Glutamatergic neuron (in vitro differentiated cells): Measurements from ENCODE around the gene PRSS22. TPM values are rescaled to one million over a fixed set of nuclear protein-coding genes. Genes with fewer than 3 reads are reported as not detected.

ENCODE experiments used
- DNase-seq: peaks from one replicate; pipeline ENCODE4 v3.0.0; 2022
- H3K27ac Mint-ChIP-seq: one replicate; pipeline ENCODE4 v1.8.0; 2020; ENCODE audit warnings: mild to moderate bottlenecking, mixed read lengths, inconsistent platforms; ENCODE audit not compliant: unreplicated experiment
- H3K27me3 Mint-ChIP-seq: one replicate; pipeline ENCODE4 v1.8.0; 2020; ENCODE audit warnings: mild to moderate bottlenecking, moderate library complexity, mixed read lengths, inconsistent platforms; ENCODE audit not compliant: unreplicated experiment
- H3K36me3 Mint-ChIP-seq: one replicate; pipeline ENCODE4 v1.8.0; 2020; ENCODE audit warnings: mild to moderate bottlenecking, mixed read lengths, inconsistent platforms; ENCODE audit not compliant: unreplicated experiment
- H3K4me1 Mint-ChIP-seq: one replicate; pipeline ENCODE4 v1.8.0; 2020; ENCODE audit warnings: mild to moderate bottlenecking, low read depth, mixed read lengths, inconsistent platforms; ENCODE audit not compliant: unreplicated experiment
- H3K4me3 Mint-ChIP-seq: one replicate; pipeline ENCODE4 v1.8.0; 2020; ENCODE audit warnings: mild to moderate bottlenecking, mixed read lengths, inconsistent platforms; ENCODE audit not compliant: unreplicated experiment
- H3K9me3 Mint-ChIP-seq: one replicate; pipeline ENCODE4 v1.8.0; 2020; ENCODE audit warnings: mild to moderate bottlenecking, moderate library complexity, mixed read lengths, inconsistent platforms; ENCODE audit not compliant: unreplicated experiment
- CTCF ChIP-seq: fragments of 200-600 bp; sonication (generic); IDR thresholded peaks from one replicate; pipeline ENCODE4 v1.5.0; 2021; ENCODE audit not compliant: partially characterized antibody, unreplicated experiment
- total RNA-seq: library from RNA; stranded (reverse); fragmentation: NEBNext Ultra II Directional; extraction: Animal tissue kit (Norgen Biotek cat#: 25700); gene quantifications from one replicate; pipeline ENCODE4 v1.2.1, GENCODE V29; 2021; ENCODE audit not compliant: unreplicated experiment

Gene PRSS22
- total RNA-seq, 1 donor from 2014 or later = not detected

- TF ChIP-seq CTCF = no peak
- Mint-ChIP-seq H3K4me1 (peaks cover 7% of the 10 kb centered on the region), H3K27ac (no peak overlapping the region), H3K36me3 (no peaks in the 10 kb centered on the region), H3K4me3 (no peak overlapping the region), H3K27me3 (peaks cover 12% of the 10 kb centered on the region), H3K9me3 (peaks cover 3% of the 10 kb centered on the region)
- no peak for DNase-seq
These were observed 36.3 kb downstream of the PRSS22 start for GRCh38 chr16:2821487-2822157.

- TF ChIP-seq CTCF = no peak
- Mint-ChIP-seq H3K4me1 (peaks cover 7% of the 10 kb centered on the region), H3K4me3 (no peak overlapping the region), H3K36me3 (no peaks in the 10 kb centered on the region), H3K27ac (no peak overlapping the region), H3K9me3 (peaks cover 2% of the 10 kb centered on the region), H3K27me3 (peaks cover 9% of the 10 kb centered on the region)
- no peak for DNase-seq
These were observed 37.0 kb downstream of the PRSS22 start for GRCh38 chr16:2820836-2821486.

- H3K4me3 Mint-ChIP-seq = no peak overlapping the region
- peaks cover 7% of the 10 kb centered on the region for H3K27me3 Mint-ChIP-seq
- no peaks in the 10 kb centered on the region for H3K36me3 Mint-ChIP-seq
- H3K27ac Mint-ChIP-seq = no peak overlapping the region
- peaks cover 2% of the 10 kb centered on the region for H3K9me3 Mint-ChIP-seq
- no peak for DNase-seq
- peaks cover 7% of the 10 kb centered on the region for H3K4me1 Mint-ChIP-seq
- no peak for TF ChIP-seq CTCF
These were observed 37.8 kb downstream of the PRSS22 start for GRCh38 chr16:2819939-2820835.

GRCh38 chr16:2819179-2819938, 38.6 kb downstream of the PRSS22 start:
- H3K4me1 Mint-ChIP-seq = peaks cover 7% of the 10 kb centered on the region
- H3K27ac Mint-ChIP-seq = no peak overlapping the region
- TF ChIP-seq CTCF = no peak
- peaks cover 5% of the 10 kb centered on the region for H3K27me3 Mint-ChIP-seq
- DNase-seq = no peak
- no peak overlapping the region for H3K4me3 Mint-ChIP-seq
- peaks cover 4% of the 10 kb centered on the region for H3K9me3 Mint-ChIP-seq
- no peaks in the 10 kb centered on the region for H3K36me3 Mint-ChIP-seq
